GM23338 (cell line): Measurements from ENCODE around the gene PPP4C. TPM values are rescaled to one million over a fixed set of nuclear protein-coding genes. Genes with fewer than 3 reads are reported as not detected.

Source experiments
- ATAC-seq: fragments of 200-7000 bp; cut with Tn5 transposase; 3 replicates; pipeline ENCODE4 v1.9.1; 2020
- DNase-seq: peaks from one replicate; pipeline ENCODE4 v3.0.0-alpha.2; 2015; ENCODE audit warnings: low spot score
- H2AFZ ChIP-seq: fragments of 200-600 bp; sonication (generic); 2 replicates; pipeline ENCODE4 v1.8.0; 2016; ENCODE audit warnings: antibody characterized with exemption, mild to moderate bottlenecking, moderate library complexity
- H3F3A ChIP-seq: fragments of 200-600 bp; sonication (generic); replicated peaks from 2 replicates; pipeline ENCODE4 v1.8.0; 2017; ENCODE audit warnings: antibody characterized with exemption, mixed run types, low read depth
- H3K27ac ChIP-seq: fragments of 200-600 bp; sonication (generic); 2 replicates; pipeline ENCODE4 v1.6.1; 2016; ENCODE audit warnings: low read depth
- H3K27me3 ChIP-seq: fragments of 200-600 bp; sonication (generic); 2 replicates; pipeline ENCODE4 v1.8.0; 2016; ENCODE audit warnings: mild to moderate bottlenecking, mixed run types, moderate library complexity; ENCODE audit not compliant: insufficient read depth
- H3K36me3 ChIP-seq: fragments of 200-600 bp; sonication (generic); 2 replicates; pipeline ENCODE4 v1.8.0; 2016; ENCODE audit warnings: mild to moderate bottlenecking; ENCODE audit not compliant: insufficient read depth
- H3K4me1 ChIP-seq: fragments of 200-600 bp; sonication (generic); 2 replicates; pipeline ENCODE4 v1.8.0; 2016; ENCODE audit warnings: mild to moderate bottlenecking, moderate library complexity; ENCODE audit not compliant: insufficient read depth
- H3K4me2 ChIP-seq: fragments of 200-600 bp; sonication (generic); 2 replicates; pipeline ENCODE4 v1.7.1; 2017; ENCODE audit warnings: mixed run types
- H3K4me3 ChIP-seq: fragments of 200-600 bp; sonication (generic); 2 replicates; pipeline ENCODE4 v1.6.1; 2016; ENCODE audit warnings: mixed run types
- H3K79me2 ChIP-seq: fragments of 200-600 bp; sonication (generic); replicated peaks from 2 replicates; pipeline ENCODE4 v1.8.0; 2017; ENCODE audit warnings: mild to moderate bottlenecking; ENCODE audit not compliant: insufficient read depth
- H3K9me2 ChIP-seq: fragments of 200-600 bp; sonication (generic); 2 replicates; pipeline ENCODE4 v1.8.0; 2017; ENCODE audit not compliant: insufficient read depth
- H4K20me1 ChIP-seq: fragments of 200-600 bp; sonication (generic); replicated peaks from 2 replicates; pipeline ENCODE4 v1.8.0; 2017; ENCODE audit warnings: mild to moderate bottlenecking; ENCODE audit not compliant: insufficient read depth
- H3K27ac Mint-ChIP-seq: 2 replicates; pipeline ENCODE4 v1.8.0; 2020; ENCODE audit warnings: inconsistent platforms, mild to moderate bottlenecking, moderate library complexity, mixed read lengths
- H3K27me3 Mint-ChIP-seq: 3 replicates; pipeline ENCODE4 v1.8.0; 2022; ENCODE audit warnings: low read depth, mild to moderate bottlenecking, moderate library complexity, mixed read lengths, inconsistent platforms; ENCODE audit not compliant: insufficient read depth, poor library complexity
- H3K36me3 Mint-ChIP-seq: 3 replicates; pipeline ENCODE4 v1.8.0; 2021; ENCODE audit warnings: low read depth, mild to moderate bottlenecking, inconsistent platforms, moderate library complexity, mixed read lengths
- H3K4me1 Mint-ChIP-seq: 3 replicates; pipeline ENCODE4 v1.8.0; 2020; ENCODE audit warnings: mild to moderate bottlenecking, inconsistent platforms, mixed read lengths
- H3K4me3 Mint-ChIP-seq: 3 replicates; pipeline ENCODE4 v1.8.0; 2021; ENCODE audit warnings: moderate library complexity, mild to moderate bottlenecking, inconsistent platforms, mixed read lengths
- H3K9me3 Mint-ChIP-seq: 3 replicates; pipeline ENCODE4 v1.8.0; 2020; ENCODE audit warnings: moderate library complexity, mild to moderate bottlenecking, inconsistent platforms, mixed read lengths
- CREB1 ChIP-seq: fragments of 250-450 bp; sonication (Bioruptor Pico); IDR thresholded peaks from 2 replicates; pipeline ENCODE4 v1.5.0; 2020; ENCODE audit warnings: low read depth, mild to moderate bottlenecking, moderate library complexity
- CTCF ChIP-seq, 2 experiments: fragments of 200-600 bp in 1 of 2; sonication (generic) in 1 of 2; conservative IDR thresholded peaks; 2 replicates each; pipeline versions ENCODE4 v1.5.1 to v1.6.1; 2016 to 2017; ENCODE audit warnings: antibody characterized with exemption in 2 of 2, low read depth in 2 of 2, mild to moderate bottlenecking in 2 of 2, moderate library complexity in 1 of 2
- ETS1 ChIP-seq: IDR thresholded peaks from 2 replicates; pipeline ENCODE4 v1.6.1; 2016; ENCODE audit warnings: antibody characterized with exemption
- EZH2 ChIP-seq: fragments of 200-600 bp; sonication (generic); IDR thresholded peaks from one replicate; pipeline ENCODE4 v1.8.0; 2017; ENCODE audit warnings: antibody characterized with exemption, mild to moderate bottlenecking, low read depth; ENCODE audit not compliant: unreplicated experiment
- EZH2phosphoT487 ChIP-seq: fragments of 200-600 bp; sonication (generic); IDR thresholded peaks from one replicate; pipeline ENCODE4 v1.8.1; 2018; ENCODE audit warnings: antibody characterized with exemption; ENCODE audit not compliant: unreplicated experiment
- JUNB ChIP-seq: IDR thresholded peaks from one replicate; pipeline ENCODE4 v1.6.1; 2016; ENCODE audit warnings: antibody characterized with exemption; ENCODE audit not compliant: unreplicated experiment
- NANOG ChIP-seq: IDR thresholded peaks from 2 replicates; pipeline ENCODE4 v1.6.1; 2016; ENCODE audit warnings: antibody characterized with exemption, borderline replicate concordance
- POLR2AphosphoS5 ChIP-seq: IDR thresholded peaks from 2 replicates; pipeline ENCODE4 v1.6.1; 2016; ENCODE audit warnings: antibody characterized with exemption, low read depth
- REST ChIP-seq: IDR thresholded peaks from one replicate; pipeline ENCODE4 v1.6.1; 2018; ENCODE audit warnings: antibody characterized with exemption; ENCODE audit not compliant: unreplicated experiment
- STAT1 ChIP-seq: IDR thresholded peaks from one replicate; pipeline ENCODE4 v1.6.1; 2016; ENCODE audit warnings: antibody characterized with exemption; ENCODE audit not compliant: unreplicated experiment
- ZNF114 ChIP-seq: fragments of 250-450 bp; sonication (Bioruptor Pico); IDR thresholded peaks from 2 replicates; pipeline ENCODE4 v1.5.0; 2020; ENCODE audit warnings: mild to moderate bottlenecking, moderate library complexity
- ZNF331 ChIP-seq: fragments of 250-450 bp; sonication (Bioruptor Pico); IDR thresholded peaks from 2 replicates; pipeline ENCODE4 v1.5.0; 2020; ENCODE audit warnings: low read depth, mild to moderate bottlenecking, moderate library complexity
- ZNF462 ChIP-seq: fragments of 250-450 bp; sonication (Bioruptor Pico); IDR thresholded peaks from 2 replicates; pipeline ENCODE4 v1.5.0; 2020; ENCODE audit warnings: mild to moderate bottlenecking, moderate library complexity
- polyA plus RNA-seq: library from polyadenylated mRNA; unstranded; fragments of >200 nt; fragmentation: Nextera tagmentation; extraction: Ambion mirVana; gene quantifications from 2 replicates; pipeline ENCODE4 v1.2.1, GENCODE V29; 2016
- total RNA-seq: library from RNA; depleted of rRNA; stranded (reverse); fragments of >200 nt; shearing (Covaris generic); gene quantifications from 2 replicates; pipeline ENCODE4 v1.2.3, GENCODE V29; 2014

Gene PPP4C
- total and polyA plus RNA-seq, 2 experiments from 2014 or later, result 120 to 170 TPM

- Mint-ChIP-seq H3K27me3 (peaks cover 19% of the 10 kb centered on the region), H3K4me3 (no peak overlapping the region; the same call in 2 of the 3 replicates), H3K36me3 (peaks cover 43% of the 10 kb centered on the region), H3K9me3 (no peaks in the 10 kb centered on the region; the same call in 2 of the 3 replicates), H3K27ac (no peak overlapping the region), H3K4me1 (peaks cover 8% of the 10 kb centered on the region; the same call in 2 of the 3 replicates)
- Histone ChIP-seq H2AFZ (no peak overlapping the region), H3K27me3 (0 out of 2 replicates have a peak, but pooled peaks cover 3% of the 10 kb centered on the region), H4K20me1 (peaks cover under 1% of the 10 kb centered on the region; the same call in 1 of the 2 replicates), H3K4me2 (no peak overlapping the region), H3K4me3 (no peak overlapping the region), H3K4me1 (peaks cover 6% of the 10 kb centered on the region; the same call in 1 of the 2 replicates), H3K36me3 (no peaks in the 10 kb centered on the region; the same call in 1 of the 2 replicates), H3F3A (peaks cover 7% of the 10 kb centered on the region; the same call in 1 of the 2 replicates), H3K9me2 (no peaks in the 10 kb centered on the region), H3K79me2 (no peaks in the 10 kb centered on the region), H3K27ac (no peak overlapping the region)
- DNase-seq, result no peak
- no peak for ATAC-seq
- TF ChIP-seq CTCF (conservative IDR thresholded peaks at IDR 0.05; ENCODE audit: low read depth in 2 of 2) (no peak), NANOG (no peak), ZNF114 (no peak), JUNB (no peak), POLR2AphosphoS5 (no peak), ZNF331 (CRISPR knock-in tag) (no peak), REST (no peak), CREB1 (CRISPR knock-in tag) (no peak), ZNF462 (no peak), EZH2phosphoT487 (no peak), ETS1 (no peak), EZH2 (no peak), STAT1 (no peak)
Measured at GRCh38 chr16:30086291-30087140, 10.7 kb downstream of the PPP4C start.
